Caco-2 (cell line): Measurements from ENCODE around the gene WIF1. TPM values are rescaled to one million over a fixed set of nuclear protein-coding genes. Genes with fewer than 3 reads are reported as not detected.

ENCODE experiments used
- BruUV-seq: library from RNA; stranded (reverse); fragments of 400-500 nt; replicated peaks from 2 replicates; lab custom pipeline; 2021; lab: Mats Ljungman, UMichigan
- CTCF ChIA-PET: fragments of 300-600 bp; sonication (Branson Sonifier 250); formaldehyde crosslinking; loops from one replicate; lab custom pipeline; 2022; ENCODE audit warnings: antibody characterized with exemption; lab: Charles Lee
- POLR2A ChIA-PET: fragments of 300-600 bp; sonication (Branson Sonifier 250); formaldehyde crosslinking; loops from one replicate; lab custom pipeline; 2022; ENCODE audit warnings: antibody characterized with exemption; lab: Charles Lee
- DNase-seq, 2 experiments: peaks; one replicate each; pipeline versions ENCODE4 v3.0.0 to v3.0.0-alpha.2; 2020 to 2022
- H3K27me3 ChIP-seq: replicated peaks from 2 replicates; pipeline ENCODE4 v1.6.0; 2011; ENCODE audit warnings: low read length; ENCODE audit not compliant: control insufficient read depth, insufficient read depth
- H3K36me3 ChIP-seq: 2 replicates; pipeline ENCODE4 v1.5.1; 2011; ENCODE audit warnings: low read length; ENCODE audit not compliant: control insufficient read depth, insufficient read depth
- H3K4me1 ChIP-seq: fragments of 250-450 bp; sonication (Bioruptor Pico); 2 replicates; pipeline ENCODE4 v1.5.1; 2020; ENCODE audit warnings: mild to moderate bottlenecking
- H3K4me3 ChIP-seq: 2 replicates; pipeline ENCODE4 v1.5.1; 2011; ENCODE audit warnings: low read depth, mild to moderate bottlenecking, control low read depth, low read length
- H3K9me3 ChIP-seq: fragments of 250-450 bp; sonication (Bioruptor Pico); 2 replicates; pipeline ENCODE4 v1.5.1; 2020; ENCODE audit warnings: mild to moderate bottlenecking, moderate library complexity
- H3K27ac Mint-ChIP-seq: one replicate; pipeline ENCODE4 v1.8.0; 2022; ENCODE audit warnings: mixed read lengths; ENCODE audit not compliant: unreplicated experiment
- H3K27me3 Mint-ChIP-seq: one replicate; pipeline ENCODE4 v1.8.0; 2022; ENCODE audit warnings: mixed read lengths; ENCODE audit not compliant: insufficient read depth, unreplicated experiment
- H3K36me3 Mint-ChIP-seq: one replicate; pipeline ENCODE4 v1.8.0; 2022; ENCODE audit warnings: mild to moderate bottlenecking, mixed read lengths; ENCODE audit not compliant: insufficient read depth, unreplicated experiment
- H3K4me1 Mint-ChIP-seq: one replicate; pipeline ENCODE4 v1.8.0; 2022; ENCODE audit warnings: low read depth, mixed read lengths; ENCODE audit not compliant: unreplicated experiment
- H3K4me3 Mint-ChIP-seq: one replicate; pipeline ENCODE4 v1.8.0; 2022; ENCODE audit warnings: mild to moderate bottlenecking, moderate library complexity, mixed read lengths; ENCODE audit not compliant: unreplicated experiment
- H3K9me3 Mint-ChIP-seq: one replicate; pipeline ENCODE4 v1.8.0; 2022; ENCODE audit warnings: mixed read lengths; ENCODE audit not compliant: unreplicated experiment
- CTCF ChIP-seq, 2 experiments: fragments of 200-600 bp in 1 of 2; IDR thresholded peaks; 1 replicate in 1 of 2; 2 replicates in 1 of 2; pipeline versions ENCODE4 v1.5.1 to v1.8.0; 2011 to 2022; ENCODE audit warnings: antibody characterized with exemption in 1 of 2, control low read depth in 1 of 2, inconsistent platforms in 1 of 2, low read depth in 1 of 2, low read length in 1 of 2, mild to moderate bottlenecking in 1 of 2, moderate library complexity in 1 of 2; ENCODE audit not compliant: insufficient read depth in 1 of 2, severe bottlenecking in 1 of 2, unreplicated experiment in 1 of 2
- intact Hi-C: fragments of 100-400 bp; cut with micrococcal nuclease; formaldehyde crosslinking; loops from one replicate; pipeline ENCODE4 v1.10.0; 2022; ENCODE audit not compliant: unreplicated experiment
- total RNA-seq: library from RNA; stranded (reverse); gene quantifications from 2 replicates; pipeline ENCODE4 v1.2.3, GENCODE V29; 2022

WIF1 gene
- total RNA-seq, 1 experiment from 2014 or later = not detected

DNA sequence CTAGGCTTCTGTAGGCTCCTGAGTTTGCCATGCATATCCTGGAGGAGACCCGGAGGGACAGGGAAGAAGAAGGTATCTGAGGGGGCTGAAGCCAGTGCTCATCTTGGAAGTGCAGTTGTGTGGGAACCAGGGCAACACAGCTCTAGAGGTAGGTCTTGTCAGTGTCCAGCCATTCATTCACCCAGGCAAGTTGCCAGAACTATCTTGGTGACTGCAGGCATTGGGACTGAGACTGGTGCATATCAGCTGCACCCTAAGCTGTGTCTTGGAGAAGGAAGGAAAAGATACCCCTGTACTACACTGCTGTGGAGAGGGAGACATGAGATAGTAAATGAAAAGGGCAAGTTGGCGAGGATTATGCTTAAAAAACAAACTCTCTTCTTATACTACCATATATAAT, 4.9 kb upstream of the WIF1 start:
- no peak for TF ChIP-seq CTCF (IDR thresholded peaks at IDR 0.05; ENCODE audit: insufficient read depth in 1 of 2, low read depth in 1 of 2, low read length in 1 of 2, severe bottlenecking in 1 of 2, unreplicated experiment in 1 of 2)
- Mint-ChIP-seq H3K36me3 (no peaks in the 10 kb centered on the region), H3K27me3 (no peaks in the 10 kb centered on the region), H3K27ac (no peak overlapping the region), H3K4me1 (no peaks in the 10 kb centered on the region), H3K9me3 (no peaks in the 10 kb centered on the region), H3K4me3 (no peak overlapping the region)
- POLR2A ChIA-PET = no interaction called here
- no peaks in the 10 kb centered on the region for H3K36me3 ChIP-seq
- BruUV-seq = no TSS peak
- no peaks in the 10 kb centered on the region for H3K4me1 ChIP-seq
- no peaks in the 10 kb centered on the region for H3K9me3 ChIP-seq
- H3K4me3 ChIP-seq = no peak overlapping the region
- no peaks in the 10 kb centered on the region for H3K27me3 ChIP-seq
- CTCF ChIA-PET = interaction anchor here (2.6 kb wide), 1 partner anchor 236 kb away, joined by 7 read pairs; no protein-coding TSS in a partner anchor
- no peak for DNase-seq
- intact Hi-C loops = no loop called here

DNA sequence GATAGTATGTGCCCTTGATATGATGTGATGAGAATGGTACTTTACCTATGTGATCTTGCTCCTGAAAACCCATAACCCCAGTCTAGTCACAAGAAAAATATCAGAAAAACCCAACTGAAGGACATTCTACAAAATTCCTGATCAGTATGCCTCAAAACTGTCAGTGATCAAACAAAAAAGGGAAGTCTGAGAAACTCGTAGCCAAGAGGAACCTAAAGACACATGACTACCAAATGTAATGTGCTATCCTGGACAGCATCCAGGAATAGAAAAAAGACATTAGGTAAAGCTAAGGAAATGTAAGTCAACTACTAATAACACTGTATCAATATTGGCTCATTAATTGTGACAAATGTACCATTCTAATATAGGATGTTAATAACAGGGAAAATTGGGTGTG, 4.1 kb upstream of the WIF1 start:
- POLR2A ChIA-PET = no interaction called here
- no peak for TF ChIP-seq CTCF (IDR thresholded peaks at IDR 0.05; ENCODE audit: insufficient read depth in 1 of 2, low read depth in 1 of 2, low read length in 1 of 2, severe bottlenecking in 1 of 2, unreplicated experiment in 1 of 2)

GRCh38 chr12:65123435-65124063, 2.4 kb upstream of the WIF1 start:
- ChIA-PET POLR2A (no interaction called here), CTCF (interaction anchor here (0.6 to 0.9 kb wide), 2 partner anchors 232 to 567 kb away, joined by 3 read pairs; no protein-coding TSS in a partner anchor)
- no peaks in the 10 kb centered on the region for H3K36me3 ChIP-seq
- Mint-ChIP-seq H3K27me3 (no peaks in the 10 kb centered on the region), H3K4me3 (no peak overlapping the region), H3K27ac (no peak overlapping the region), H3K36me3 (no peaks in the 10 kb centered on the region), H3K9me3 (no peaks in the 10 kb centered on the region), H3K4me1 (no peaks in the 10 kb centered on the region)
- no TSS peak for BruUV-seq
- no peaks in the 10 kb centered on the region for H3K27me3 ChIP-seq
- intact Hi-C loops = loop anchor here (1.0 to 2.0 kb wide), 3 partner anchors 232 to 327 kb away; no protein-coding TSS in a partner anchor
- H3K4me1 ChIP-seq = no peaks in the 10 kb centered on the region
- H3K4me3 ChIP-seq = no peak overlapping the region
- peak in 1 of 2 experiments; percentile 53 for DNase-seq
- H3K9me3 ChIP-seq = no peaks in the 10 kb centered on the region
- peak; percentile 62 to 68 for TF ChIP-seq CTCF (IDR thresholded peaks at IDR 0.05; ENCODE audit: insufficient read depth in 1 of 2, low read depth in 1 of 2, low read length in 1 of 2, severe bottlenecking in 1 of 2, unreplicated experiment in 1 of 2)

More for the DNA sequence above, 4.1 kb upstream of the WIF1 start:
- CTCF ChIA-PET = interaction anchor here (2.6 kb wide), 1 partner anchor 235 kb away, joined by 7 read pairs; no protein-coding TSS in a partner anchor
- no TSS peak for BruUV-seq
- intact Hi-C loops = no loop called here
- Histone ChIP-seq H3K36me3 (no peaks in the 10 kb centered on the region), H3K9me3 (no peaks in the 10 kb centered on the region), H3K27me3 (no peaks in the 10 kb centered on the region), H3K4me1 (no peaks in the 10 kb centered on the region), H3K4me3 (no peak overlapping the region)
- Mint-ChIP-seq H3K36me3 (no peaks in the 10 kb centered on the region), H3K27ac (no peak overlapping the region), H3K4me1 (no peaks in the 10 kb centered on the region), H3K4me3 (no peak overlapping the region), H3K9me3 (no peaks in the 10 kb centered on the region), H3K27me3 (no peaks in the 10 kb centered on the region)
- DNase-seq = no peak
